AG04449 (cell line): Measurements from ENCODE around the gene TOX2.

Experiments used
- CTCF ChIA-PET: fragments of 350-600 bp; formaldehyde crosslinking; extraction: SDS; loops from one replicate; lab custom pipeline; 2021; ENCODE audit warnings: antibody characterized with exemption; lab: Yijun Ruan, JAX
- POLR2A ChIA-PET: fragments of 400-600, 350-600 bp; formaldehyde crosslinking; extraction: SDS; loops from one replicate; lab custom pipeline; 2020; ENCODE audit warnings: antibody characterized with exemption, inconsistent platforms; lab: Yijun Ruan, JAX
- DNase-seq: peaks from one replicate; pipeline ENCODE4 v3.0.0-alpha.2; 2010; ENCODE audit warnings: low read depth, low spot score
- H3K4me3 ChIP-seq: 2 replicates; pipeline ENCODE4 v1.5.1; 2011; ENCODE audit warnings: low read depth, mild to moderate bottlenecking, control low read depth, low read length
- CTCF ChIP-seq: IDR thresholded peaks from one replicate; pipeline ENCODE4 v1.5.1; 2011; ENCODE audit warnings: mild to moderate bottlenecking, moderate library complexity, low read length, control low read depth, inconsistent platforms; ENCODE audit not compliant: insufficient read depth; ENCODE audit errors: missing control alignments

The TOX2 gene

GRCh38 chr20:43961116-43961515 lies 46.5 kb downstream of the TOX2 start:
- no peak for DNase-seq
- no peak overlapping the region for H3K4me3 ChIP-seq
- POLR2A ChIA-PET: no interaction called here
- CTCF ChIA-PET: interaction anchor here (1.4 kb wide), 1 partner anchor 119 kb away, joined by 4 read pairs; no protein-coding TSS in a partner anchor
- no peak for TF ChIP-seq CTCF

GRCh38 chr20:43961541-43962471 lies 47.2 kb downstream of the TOX2 start:
- ChIA-PET CTCF (interaction anchor here (1.2 kb wide), 1 partner anchor 11 kb away, joined by 3 read pairs; no protein-coding TSS in a partner anchor), POLR2A (no interaction called here)

GRCh38 chr20:43962530-43962929 lies 47.9 kb downstream of the TOX2 start:
- POLR2A ChIA-PET: no interaction called here
- DNase-seq: no peak
- no peak for TF ChIP-seq CTCF
- H3K4me3 ChIP-seq: no peak overlapping the region
- CTCF ChIA-PET: interaction anchor here (1.2 kb wide), 1 partner anchor 10 kb away, joined by 3 read pairs; no protein-coding TSS in a partner anchor

More at GRCh38 chr20:43961541-43962471, 47.2 kb downstream of the TOX2 start:
- no peak for TF ChIP-seq CTCF
- no peak overlapping the region for H3K4me3 ChIP-seq
- no peak for DNase-seq

- no peak for TF ChIP-seq CTCF
- H3K4me3 ChIP-seq: no peak overlapping the region
- DNase-seq: no peak
- ChIA-PET CTCF (interaction anchor here (2.1 kb wide), 1 partner anchor 213 kb away, joined by 6 read pairs; no protein-coding TSS in a partner anchor), POLR2A (no interaction called here)
Observed at GRCh38 chr20:43963233-43963632, 48.6 kb downstream of the TOX2 start.

DNA sequence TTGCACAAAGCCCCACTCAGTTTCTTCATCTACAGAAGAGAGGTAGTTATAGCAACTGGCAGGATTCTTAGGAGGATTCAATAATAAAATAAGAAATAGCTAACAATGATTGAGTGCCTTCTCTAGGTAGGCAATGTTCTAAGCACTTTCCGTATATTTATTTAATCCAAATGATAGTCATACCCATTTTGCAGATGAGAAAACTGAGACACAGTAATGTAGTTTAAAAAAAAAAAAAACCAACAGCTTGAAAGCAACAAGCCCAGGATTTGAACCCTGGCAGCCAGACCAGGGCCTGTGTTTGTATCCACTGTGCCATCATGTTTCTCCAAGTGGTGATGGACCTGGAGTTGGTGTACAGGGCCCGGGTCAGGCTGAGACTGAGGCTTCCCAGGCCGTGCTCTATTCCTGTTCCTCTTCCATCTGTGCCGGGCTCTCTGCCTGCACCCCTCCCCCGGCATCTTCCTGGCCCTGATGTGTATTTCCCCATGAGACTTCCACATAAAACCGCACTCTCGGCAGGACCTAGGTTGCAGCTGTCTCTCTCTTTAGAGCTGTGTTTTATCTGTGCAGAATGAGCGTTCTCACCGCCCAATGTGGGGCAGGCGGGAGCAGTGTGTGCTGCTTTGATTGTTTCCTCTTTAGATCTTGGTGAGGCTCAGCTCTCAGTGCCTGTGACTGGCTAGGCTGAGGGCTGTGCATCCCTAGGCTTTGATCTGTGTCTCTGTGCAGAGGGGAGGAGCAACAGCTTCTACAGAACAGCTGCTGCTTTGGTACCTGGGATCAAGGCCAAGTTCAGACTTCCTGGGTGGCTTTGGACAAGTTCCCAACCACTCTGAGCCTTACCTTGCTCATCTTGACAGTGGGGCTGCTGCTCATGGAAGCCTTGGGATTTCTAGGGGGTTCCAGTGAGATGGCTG lies 49.5 kb downstream of the TOX2 start:
- POLR2A ChIA-PET: no interaction called here
- no peak overlapping the region for H3K4me3 ChIP-seq
- DNase-seq: no peak
- CTCF ChIA-PET: interaction anchor here (1.2 to 2.1 kb wide), 2 partner anchors 46 to 214 kb away, joined by 3 to 6 read pairs; no protein-coding TSS in a partner anchor
- no peak for TF ChIP-seq CTCF
